Kidney epithelial cell (primary cell): ENCODE results near the gene RPL41. TPM values are rescaled to one million over a fixed set of nuclear protein-coding genes. Genes with fewer than 3 reads are reported as not detected.
"Not testable (repeated sequence)": the region's sequence is repeated elsewhere in the genome, so short reads cannot be mapped to it uniquely, and the experiment has no call there.

Experiments used
- DNase-seq: peaks from one replicate; pipeline ENCODE4 v3.0.0-alpha.2; 2010; ENCODE audit warnings: low read depth
- H3K27me3 ChIP-seq: 2 replicates; pipeline ENCODE4 v1.6.0; 2011; ENCODE audit warnings: low read length; ENCODE audit not compliant: control insufficient read depth, insufficient read depth
- H3K36me3 ChIP-seq: 2 replicates; pipeline ENCODE4 v1.5.1; 2011; ENCODE audit warnings: low read length; ENCODE audit not compliant: control insufficient read depth, insufficient read depth
- H3K4me3 ChIP-seq: 2 replicates; pipeline ENCODE4 v1.5.1; 2011; ENCODE audit warnings: low read depth, mild to moderate bottlenecking, control low read depth, low read length
- total RNA-seq: library from RNA; depleted of rRNA; stranded (reverse); fragments of >200 nt; gene quantifications from 2 replicates; pipeline ENCODE4 v1.2.3, GENCODE V29; 2015
- TF ChIP-seq, protein P1 (sequence below): IDR thresholded peaks from 2 replicates; pipeline ENCODE4 v1.5.1; 2011; ENCODE audit warnings: mild to moderate bottlenecking, moderate library complexity, low read length, control low read depth, inconsistent platforms; ENCODE audit not compliant: insufficient read depth, poor library complexity, severe bottlenecking

Gene RPL41
- total RNA-seq, 1 donor from 2014 or later = 2,735 TPM

DNA sequence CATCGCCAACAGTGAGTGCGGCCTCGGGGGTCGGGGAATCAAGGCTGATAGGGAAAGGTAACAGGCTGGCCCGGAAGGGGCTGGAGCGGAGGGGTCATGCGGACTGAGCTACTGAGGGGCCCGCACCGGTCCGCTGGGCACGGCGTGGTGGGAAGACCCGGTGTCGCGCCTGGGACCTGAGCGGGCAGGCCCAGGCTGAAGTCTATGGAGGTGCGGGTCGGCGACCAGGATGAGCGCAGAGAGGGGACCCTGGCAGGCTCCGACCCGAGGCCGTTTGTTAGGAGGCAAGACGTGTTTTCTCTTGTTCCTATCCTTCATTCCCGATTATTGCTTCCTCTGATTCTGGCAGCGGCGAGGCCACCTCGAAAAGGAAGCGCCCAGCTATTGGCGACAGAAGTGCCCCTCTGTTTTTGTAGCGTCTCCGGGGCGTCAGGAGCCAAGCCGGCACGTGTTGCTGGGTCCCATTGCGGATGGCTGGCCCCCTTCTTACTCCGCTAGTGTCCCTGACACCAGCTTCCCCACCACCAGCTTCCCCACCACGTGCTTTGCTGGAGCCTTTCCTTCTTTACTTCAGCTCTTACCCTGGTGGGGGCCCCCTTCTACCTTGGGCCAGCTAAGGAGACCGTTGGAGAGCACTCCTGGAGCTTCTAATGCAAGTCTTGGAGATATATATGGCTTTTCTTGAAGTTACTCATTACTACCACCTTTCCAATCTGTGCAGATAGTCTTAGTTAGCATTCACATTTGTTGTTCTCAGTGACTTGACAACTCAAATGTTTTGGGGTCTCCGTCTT is 11.4 kb upstream of the RPL41 start:
- DNase-seq = no peak
- Histone ChIP-seq H3K27me3 (no peaks in the 10 kb centered on the region), H3K4me3 (peak overlapping the region; percentile 75), H3K36me3 (no peaks in the 10 kb centered on the region)
- TF ChIP-seq, protein P1, sequence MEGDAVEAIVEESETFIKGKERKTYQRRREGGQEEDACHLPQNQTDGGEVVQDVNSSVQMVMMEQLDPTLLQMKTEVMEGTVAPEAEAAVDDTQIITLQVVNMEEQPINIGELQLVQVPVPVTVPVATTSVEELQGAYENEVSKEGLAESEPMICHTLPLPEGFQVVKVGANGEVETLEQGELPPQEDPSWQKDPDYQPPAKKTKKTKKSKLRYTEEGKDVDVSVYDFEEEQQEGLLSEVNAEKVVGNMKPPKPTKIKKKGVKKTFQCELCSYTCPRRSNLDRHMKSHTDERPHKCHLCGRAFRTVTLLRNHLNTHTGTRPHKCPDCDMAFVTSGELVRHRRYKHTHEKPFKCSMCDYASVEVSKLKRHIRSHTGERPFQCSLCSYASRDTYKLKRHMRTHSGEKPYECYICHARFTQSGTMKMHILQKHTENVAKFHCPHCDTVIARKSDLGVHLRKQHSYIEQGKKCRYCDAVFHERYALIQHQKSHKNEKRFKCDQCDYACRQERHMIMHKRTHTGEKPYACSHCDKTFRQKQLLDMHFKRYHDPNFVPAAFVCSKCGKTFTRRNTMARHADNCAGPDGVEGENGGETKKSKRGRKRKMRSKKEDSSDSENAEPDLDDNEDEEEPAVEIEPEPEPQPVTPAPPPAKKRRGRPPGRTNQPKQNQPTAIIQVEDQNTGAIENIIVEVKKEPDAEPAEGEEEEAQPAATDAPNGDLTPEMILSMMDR = no peak

DNA sequence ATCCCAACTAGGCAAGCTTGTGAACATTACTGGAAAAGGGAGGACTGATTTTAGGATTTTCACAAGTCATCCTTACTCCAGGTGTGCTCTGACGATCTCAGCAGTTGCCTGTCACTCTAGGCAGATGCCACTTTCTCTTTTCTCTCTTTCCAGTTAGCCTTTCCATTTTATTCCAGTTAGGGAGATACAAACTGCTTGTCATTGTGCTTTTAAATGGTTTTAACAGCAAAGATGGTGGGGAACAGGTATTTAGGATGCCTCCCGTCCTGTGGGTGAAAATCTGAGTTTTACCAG is 10.9 kb upstream of the RPL41 start:
- Histone ChIP-seq H3K27me3 (no peaks in the 10 kb centered on the region), H3K4me3 (peak overlapping the region; percentile 75), H3K36me3 (no peaks in the 10 kb centered on the region)
- TF ChIP-seq, protein P1 = no peak
- DNase-seq = no peak

DNA sequence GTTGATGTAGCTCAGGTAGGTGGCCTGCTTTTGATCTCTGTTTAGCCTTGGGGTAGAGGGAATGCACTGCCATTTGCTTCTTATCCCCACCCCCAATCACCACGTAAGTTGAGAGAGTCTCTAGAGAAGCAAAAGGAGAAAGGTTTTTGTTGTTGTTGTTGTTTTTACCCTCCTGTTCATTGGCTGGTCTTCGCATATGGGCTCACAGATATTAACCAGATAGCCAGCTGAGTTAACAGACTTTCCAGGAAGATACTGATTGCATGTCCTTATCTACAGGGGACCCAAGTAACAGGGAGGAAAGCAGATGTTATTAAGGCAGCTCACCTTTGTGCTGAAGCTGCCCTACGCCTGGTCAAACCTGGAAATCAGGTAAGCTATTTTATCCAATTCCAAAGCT is 9.2 kb upstream of the RPL41 start:
- H3K27me3 ChIP-seq = no peaks in the 10 kb centered on the region
- no peaks in the 10 kb centered on the region for H3K36me3 ChIP-seq
- no peak overlapping the region for H3K4me3 ChIP-seq
- DNase-seq = no peak
- TF ChIP-seq, protein P1 = no peak

- Histone ChIP-seq H3K27me3 (no peaks in the 10 kb centered on the region), H3K36me3 (no peaks in the 10 kb centered on the region), H3K4me3 (no peak overlapping the region)
- no peak for DNase-seq
- TF ChIP-seq, protein P1 = no peak
Measured at GRCh38 chr12:56110571-56110970, 5.9 kb upstream of the RPL41 start.

- DNase-seq = no peak
- Histone ChIP-seq H3K36me3 (no peaks in the 10 kb centered on the region), H3K4me3 (no peak overlapping the region), H3K27me3 (no peaks in the 10 kb centered on the region)
- TF ChIP-seq, protein P1 = no peak
Measured at GRCh38 chr12:56114084-56114483, 2.3 kb upstream of the RPL41 start.

DNA sequence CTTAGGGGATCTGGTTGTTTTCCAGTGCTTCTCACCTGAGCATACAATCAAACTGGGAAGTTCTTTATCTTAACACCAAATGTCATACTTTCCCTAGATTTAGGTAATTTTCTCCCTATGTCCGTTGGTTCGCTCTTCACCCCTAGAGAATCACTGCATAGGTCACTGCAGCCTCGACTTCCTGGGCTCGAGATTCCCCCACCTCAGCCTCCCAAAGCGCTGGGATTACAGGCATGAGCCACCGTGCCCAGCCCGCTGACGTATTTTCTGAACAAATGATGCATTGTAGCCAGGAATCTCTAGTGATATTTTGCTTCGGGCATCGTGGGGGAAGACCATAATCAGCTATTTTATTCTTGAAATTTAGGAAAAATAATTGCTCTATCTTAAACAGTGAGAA is 1.1 kb upstream of the RPL41 start:
- no peak for DNase-seq
- TF ChIP-seq, protein P1 = no peak
- Histone ChIP-seq H3K4me3 (peak overlapping the region; percentile 74), H3K36me3 (no peaks in the 10 kb centered on the region), H3K27me3 (no peaks in the 10 kb centered on the region)

DNA sequence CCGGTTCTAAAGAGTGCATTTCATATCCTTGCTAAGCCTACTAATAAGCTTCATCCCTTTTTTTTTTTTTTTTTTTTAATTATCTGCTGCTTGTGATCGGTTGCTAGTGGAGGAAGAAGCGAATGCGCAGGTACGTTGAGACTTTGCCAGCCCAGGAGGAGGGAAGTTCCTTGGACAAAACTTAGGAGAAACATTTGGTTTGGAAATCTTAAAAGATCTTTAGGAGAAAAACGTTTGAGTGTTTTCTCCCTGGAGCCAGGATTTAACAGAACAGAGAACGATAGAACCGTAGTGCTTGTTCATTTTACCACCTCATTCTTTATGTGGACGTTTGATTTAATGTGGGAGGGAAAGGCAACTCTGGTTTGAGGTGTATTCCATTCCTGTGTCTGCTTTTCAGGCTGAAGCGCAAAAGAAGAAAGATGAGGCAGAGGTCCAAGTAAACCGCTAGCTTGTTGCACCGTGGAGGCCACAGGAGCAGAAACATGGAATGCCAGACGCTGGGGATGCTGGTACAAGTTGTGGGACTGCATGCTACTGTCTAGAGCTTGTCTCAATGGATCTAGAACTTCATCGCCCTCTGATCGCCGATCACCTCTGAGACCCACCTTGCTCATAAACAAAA is 761 bp downstream of the RPL41 start:
- H3K36me3 ChIP-seq, H3K27me3 ChIP-seq, DNase-seq: not testable (repeated sequence)
- peak overlapping the region; percentile 74 for H3K4me3 ChIP-seq
